DND-41 (cell line): ENCODE results near the gene FAM107B.

Experiments
- ATAC-seq: fragments of 200-7000 bp; cut with Tn5 transposase; 3 replicates; pipeline ENCODE4 v1.9.1; 2021; ENCODE audit warnings: low read depth; ENCODE audit not compliant: insufficient read depth
- DNase-seq: peaks from one replicate; pipeline ENCODE4 v3.0.0-alpha.2; 2020
- H2AFZ ChIP-seq: 2 replicates; pipeline ENCODE4 v1.6.0; 2012; ENCODE audit warnings: low read depth, low read length
- H3K27ac ChIP-seq: 2 replicates; pipeline ENCODE4 v1.5.1; 2012; ENCODE audit warnings: low read length, inconsistent platforms
- H3K27me3 ChIP-seq: fragments of 200-600 bp; sonication (generic); 2 replicates; pipeline ENCODE4 v1.6.0; 2012; ENCODE audit warnings: low read length, mild to moderate bottlenecking, inconsistent platforms; ENCODE audit not compliant: insufficient read depth, poor library complexity
- H3K36me3 ChIP-seq: 2 replicates; pipeline ENCODE4 v1.5.1; 2012; ENCODE audit warnings: low read length, inconsistent platforms; ENCODE audit not compliant: insufficient read depth
- H3K4me1 ChIP-seq: 2 replicates; pipeline ENCODE4 v1.5.1; 2012; ENCODE audit warnings: mild to moderate bottlenecking, low read length; ENCODE audit not compliant: insufficient read depth
- H3K4me2 ChIP-seq: 2 replicates; pipeline ENCODE4 v1.6.0; 2012; ENCODE audit warnings: mild to moderate bottlenecking, moderate library complexity, low read length, inconsistent platforms; ENCODE audit not compliant: insufficient read depth
- H3K4me3 ChIP-seq, 2 experiments: fragments of 200-600 bp in 1 of 2; shearing (Covaris generic) in 1 of 2; 2 replicates each; pipeline ENCODE4 v1.5.1; 2012 to 2016; ENCODE audit warnings: inconsistent platforms in 2 of 2, low read length in 2 of 2, mild to moderate bottlenecking in 2 of 2, low read depth in 1 of 2, moderate library complexity in 1 of 2
- H3K79me2 ChIP-seq: 2 replicates; pipeline ENCODE4 v1.6.0; 2012; ENCODE audit warnings: low read length, inconsistent platforms; ENCODE audit not compliant: insufficient read depth
- H3K9ac ChIP-seq: 2 replicates; pipeline ENCODE4 v1.6.0; 2012; ENCODE audit warnings: low read depth, mild to moderate bottlenecking, inconsistent platforms, low read length, moderate library complexity
- H3K9me3 ChIP-seq: 2 replicates; pipeline ENCODE4 v1.5.1; 2012; ENCODE audit warnings: low read length, moderate library complexity, mild to moderate bottlenecking, inconsistent platforms; ENCODE audit not compliant: insufficient read depth, severe bottlenecking
- H4K20me1 ChIP-seq: 2 replicates; pipeline ENCODE4 v1.6.0; 2012; ENCODE audit warnings: low read length; ENCODE audit not compliant: insufficient read depth
- EZH2 ChIP-seq: IDR thresholded peaks from 3 replicates; pipeline ENCODE4 v1.6.1; 2012; ENCODE audit warnings: borderline replicate concordance, low read depth, mild to moderate bottlenecking, moderate library complexity, low read length, inconsistent platforms; ENCODE audit not compliant: severe bottlenecking
- TF ChIP-seq, protein P1 (sequence below): IDR thresholded peaks from 2 replicates; pipeline ENCODE4 v1.5.1; 2012; ENCODE audit warnings: borderline replicate concordance, low read length, moderate library complexity, mild to moderate bottlenecking; ENCODE audit not compliant: poor library complexity, severe bottlenecking; ENCODE audit errors: extremely low read depth

Gene FAM107B

GRCh38 chr10:14653271-14654161, 121.2 kb downstream of the FAM107B start:
- DNase-seq (no peak), ATAC-seq (no peak)
- Histone ChIP-seq H3K4me3 (no peak overlapping the region), H3K4me2 (no peak overlapping the region), H4K20me1 (no peaks in the 10 kb centered on the region), H2AFZ (no peak overlapping the region), H3K4me1 (peaks cover under 1% of the 10 kb centered on the region; the same call in 1 of the 2 replicates), H3K36me3 (no peaks in the 10 kb centered on the region), H3K27me3 (peaks cover 5% of the 10 kb centered on the region), H3K9me3 (no peaks in the 10 kb centered on the region), H3K9ac (no peak overlapping the region), H3K27ac (no peak overlapping the region), H3K79me2 (no peaks in the 10 kb centered on the region)
- TF ChIP-seq, protein P1, sequence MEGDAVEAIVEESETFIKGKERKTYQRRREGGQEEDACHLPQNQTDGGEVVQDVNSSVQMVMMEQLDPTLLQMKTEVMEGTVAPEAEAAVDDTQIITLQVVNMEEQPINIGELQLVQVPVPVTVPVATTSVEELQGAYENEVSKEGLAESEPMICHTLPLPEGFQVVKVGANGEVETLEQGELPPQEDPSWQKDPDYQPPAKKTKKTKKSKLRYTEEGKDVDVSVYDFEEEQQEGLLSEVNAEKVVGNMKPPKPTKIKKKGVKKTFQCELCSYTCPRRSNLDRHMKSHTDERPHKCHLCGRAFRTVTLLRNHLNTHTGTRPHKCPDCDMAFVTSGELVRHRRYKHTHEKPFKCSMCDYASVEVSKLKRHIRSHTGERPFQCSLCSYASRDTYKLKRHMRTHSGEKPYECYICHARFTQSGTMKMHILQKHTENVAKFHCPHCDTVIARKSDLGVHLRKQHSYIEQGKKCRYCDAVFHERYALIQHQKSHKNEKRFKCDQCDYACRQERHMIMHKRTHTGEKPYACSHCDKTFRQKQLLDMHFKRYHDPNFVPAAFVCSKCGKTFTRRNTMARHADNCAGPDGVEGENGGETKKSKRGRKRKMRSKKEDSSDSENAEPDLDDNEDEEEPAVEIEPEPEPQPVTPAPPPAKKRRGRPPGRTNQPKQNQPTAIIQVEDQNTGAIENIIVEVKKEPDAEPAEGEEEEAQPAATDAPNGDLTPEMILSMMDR, result no peak
- no peak for TF ChIP-seq EZH2

GRCh38 chr10:14652816-14653215, 121.9 kb downstream of the FAM107B start:
- Histone ChIP-seq H3K4me2 (no peak overlapping the region), H3K36me3 (no peaks in the 10 kb centered on the region), H3K27me3 (peaks cover 5% of the 10 kb centered on the region), H3K4me1 (peaks cover 7% of the 10 kb centered on the region), H4K20me1 (no peaks in the 10 kb centered on the region), H3K4me3 (no peak overlapping the region), H3K79me2 (no peaks in the 10 kb centered on the region), H3K9me3 (no peaks in the 10 kb centered on the region), H3K9ac (no peak overlapping the region), H3K27ac (no peak overlapping the region), H2AFZ (no peak overlapping the region)
- DNase-seq (no peak), ATAC-seq (no peak)
- TF ChIP-seq EZH2, result no peak
- TF ChIP-seq, protein P1, result no peak

DNA sequence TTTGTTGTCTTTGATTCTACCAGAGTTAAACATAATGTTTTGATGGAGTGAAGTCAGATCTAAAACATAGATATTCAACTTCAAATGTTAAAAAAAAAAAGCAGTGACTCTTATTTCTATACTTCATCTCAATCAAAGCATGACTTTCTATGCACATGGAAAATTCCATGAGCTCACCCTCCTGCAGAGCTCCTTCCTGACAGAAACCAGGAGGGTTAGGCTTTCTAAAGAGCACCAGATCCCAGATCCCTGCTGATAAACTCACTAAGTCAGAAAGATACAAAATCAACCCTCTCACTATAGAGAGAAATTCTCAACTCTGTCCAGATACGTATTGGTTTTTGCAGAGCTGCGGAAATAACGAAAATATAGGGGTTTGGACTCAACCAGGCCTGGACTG, 122.6 kb downstream of the FAM107B start:
- H3K4me3 ChIP-seq, result no peak overlapping the region
- H3K9ac ChIP-seq, result no peak overlapping the region
- peaks cover 7% of the 10 kb centered on the region for H3K4me1 ChIP-seq
- ATAC-seq, result no peak
- no peak overlapping the region for H3K4me2 ChIP-seq
- H3K79me2 ChIP-seq, result no peaks in the 10 kb centered on the region
- peaks cover 5% of the 10 kb centered on the region for H3K27me3 ChIP-seq
- H3K9me3 ChIP-seq, result no peaks in the 10 kb centered on the region
- no peaks in the 10 kb centered on the region for H4K20me1 ChIP-seq
- no peak overlapping the region for H2AFZ ChIP-seq
- no peaks in the 10 kb centered on the region for H3K36me3 ChIP-seq
- TF ChIP-seq EZH2, result no peak
- TF ChIP-seq, protein P1, result no peak
- DNase-seq, result no peak
- no peak overlapping the region for H3K27ac ChIP-seq
